Ascending aorta (tissue), 2 donors: ENCODE measurements around the gene SELP. TPM values are rescaled to one million over a fixed set of nuclear protein-coding genes. Genes with fewer than 3 reads are reported as not detected.

Experiments used
- DNase-seq, 2 donors: peaks; one replicate each; pipeline ENCODE4 v3.0.0-alpha.2; 2019; ENCODE audit warnings: low spot score in 2 of 2
- H3K27ac ChIP-seq, 2 donors: fragments of 200-600 bp; sonication (generic); one replicate each; pipeline ENCODE4 v1.5.1; 2016 to 2017; ENCODE audit warnings: mild to moderate bottlenecking in 1 of 2
- H3K27me3 ChIP-seq: fragments of 200-600 bp; sonication (generic); one replicate; pipeline ENCODE4 v1.5.1; 2017
- H3K36me3 ChIP-seq, 2 donors: fragments of 200-600 bp; sonication (generic); one replicate each; pipeline ENCODE4 v1.5.1; 2016
- H3K4me1 ChIP-seq, 2 donors: fragments of 200-600 bp; sonication (generic); one replicate each; pipeline ENCODE4 v1.5.1; 2016 to 2017; ENCODE audit warnings: mild to moderate bottlenecking in 1 of 2
- H3K4me3 ChIP-seq, 2 donors: fragments of 200-600 bp; sonication (generic); one replicate each; pipeline ENCODE4 v1.5.1; 2016 to 2017; ENCODE audit warnings: mild to moderate bottlenecking in 1 of 2
- H3K9me3 ChIP-seq, 2 donors: fragments of 200-600 bp; sonication (generic); one replicate each; pipeline ENCODE4 v1.5.1; 2016
- CTCF ChIP-seq, 3 experiments: fragments of 200-600 bp in 2 of 3; fragments of 450-650 bp in 1 of 3; sonication (generic) in 2 of 3; IDR thresholded peaks; one replicate each; pipeline ENCODE4 v1.5.1; 2016 to 2019; ENCODE audit warnings: antibody characterized with exemption in 3 of 3, mild to moderate bottlenecking in 1 of 3, moderate library complexity in 1 of 3
- intact Hi-C: fragments of 100-400 bp; cut with DNase I; formaldehyde crosslinking; loops from one replicate; pipeline ENCODE4 v1.15.1; 2023
- total RNA-seq: library from RNA; depleted of rRNA; stranded (reverse); fragments of >200 nt; gene quantifications from one replicate; pipeline ENCODE4 v1.1.0, GENCODE V29; 2016

Gene SELP
- total RNA-seq, 1 donor from 2014 or later, result 40.0 TPM

GRCh38 chr1:169565335-169566271 lies 64.3 kb downstream of the SELP start:
- no peak for TF ChIP-seq CTCF (IDR thresholded peaks at IDR 0.05)
- intact Hi-C loops, result no loop called here
- H3K9me3 ChIP-seq, result no peaks in the 10 kb centered on the region

GRCh38 chr1:169563650-169564049 lies 66.3 kb downstream of the SELP start:
- no peaks in the 10 kb centered on the region for H3K27me3 ChIP-seq
- no peak overlapping the region for H3K27ac ChIP-seq
- H3K36me3 ChIP-seq, result no peaks in the 10 kb centered on the region
- H3K4me1 ChIP-seq, result no peaks in the 10 kb centered on the region
- no peak for TF ChIP-seq CTCF (IDR thresholded peaks at IDR 0.05)
- intact Hi-C loops, result no loop called here
- no peak for DNase-seq
- H3K9me3 ChIP-seq, result no peaks in the 10 kb centered on the region
- no peak overlapping the region for H3K4me3 ChIP-seq

More at GRCh38 chr1:169565335-169566271, 64.3 kb downstream of the SELP start:
- DNase-seq, result no peak
- Histone ChIP-seq H3K4me1 (no peaks in the 10 kb centered on the region), H3K4me3 (no peak overlapping the region), H3K27me3 (no peaks in the 10 kb centered on the region), H3K27ac (no peak overlapping the region), H3K36me3 (no peaks in the 10 kb centered on the region)

GRCh38 chr1:169563019-169563615 lies 66.8 kb downstream of the SELP start:
- no peak for TF ChIP-seq CTCF (IDR thresholded peaks at IDR 0.05)
- no peaks in the 10 kb centered on the region for H3K4me1 ChIP-seq
- no peak overlapping the region for H3K4me3 ChIP-seq
- H3K9me3 ChIP-seq, result no peaks in the 10 kb centered on the region
- H3K36me3 ChIP-seq, result no peaks in the 10 kb centered on the region
- H3K27me3 ChIP-seq, result no peaks in the 10 kb centered on the region
- intact Hi-C loops, result no loop called here
- H3K27ac ChIP-seq, result no peak overlapping the region
- DNase-seq, result no peak

GRCh38 chr1:169561692-169562091 lies 68.2 kb downstream of the SELP start:
- no peaks in the 10 kb centered on the region for H3K27me3 ChIP-seq
- intact Hi-C loops, result no loop called here
- DNase-seq, result no peak

GRCh38 chr1:169557131-169557530 lies 72.8 kb downstream of the SELP start:
- no peak for TF ChIP-seq CTCF (IDR thresholded peaks at IDR 0.05)
- H3K36me3 ChIP-seq, result no peaks in the 10 kb centered on the region
- H3K27ac ChIP-seq, result no peak overlapping the region
- H3K9me3 ChIP-seq, result no peaks in the 10 kb centered on the region
- H3K4me3 ChIP-seq, result no peak overlapping the region
- no peaks in the 10 kb centered on the region for H3K27me3 ChIP-seq
- no peaks in the 10 kb centered on the region for H3K4me1 ChIP-seq
- DNase-seq, result no peak
- intact Hi-C loops, result no loop called here

More at GRCh38 chr1:169561692-169562091, 68.2 kb downstream of the SELP start:
- TF ChIP-seq CTCF (IDR thresholded peaks at IDR 0.05), result no peak
- Histone ChIP-seq H3K36me3 (no peaks in the 10 kb centered on the region), H3K4me3 (no peak overlapping the region), H3K27ac (no peak overlapping the region), H3K4me1 (no peaks in the 10 kb centered on the region), H3K9me3 (no peaks in the 10 kb centered on the region)
